ENCODE measurements around the gene TBX10. TPM values are rescaled to one million over a fixed set of nuclear protein-coding genes. Genes with fewer than 3 reads are reported as not detected.
"Not testable (repeated sequence)": the region's sequence is repeated elsewhere in the genome, so short reads cannot be mapped to it uniquely, and the experiment has no call there.

TBX10 gene
- total RNA-seq = not detected

DNA sequence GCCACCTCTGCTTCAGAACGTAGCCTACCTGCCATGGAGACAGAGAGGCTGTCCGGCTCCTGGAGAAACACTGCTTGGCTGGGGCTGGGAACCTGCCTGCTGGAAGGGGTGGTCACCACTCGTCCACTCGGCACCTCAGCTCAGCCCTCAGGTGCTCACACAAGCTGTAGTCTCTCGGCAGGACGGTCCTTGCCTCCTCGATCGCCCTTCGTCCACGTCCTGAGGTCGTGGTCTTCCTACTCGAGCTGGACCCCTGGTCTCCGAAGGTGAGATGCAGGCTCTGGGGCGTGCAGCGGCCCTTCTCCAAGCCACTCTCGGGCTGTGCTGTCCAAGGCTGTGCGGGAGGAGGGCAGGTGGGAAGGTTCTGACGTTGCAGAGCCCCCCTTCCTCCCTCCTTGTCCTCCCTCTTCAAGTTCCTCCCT is at the start of gene TBX10:
TSS of gene TBX10 (minus strand) at position 326 of the 422 bp plus-strand sequence. CDS start at position 35, 291 bp downstream.
- H3K4me3 Mint-ChIP-seq = no peak within 1 kb of the TSS
- no peaks in the 10 kb centered on the region for H3K27me3 Mint-ChIP-seq (ENCODE audit: low read depth)
- DNase-seq (no peak), ATAC-seq (no peak)
- no peaks in the 10 kb centered on the region for H3K36me3 Mint-ChIP-seq (ENCODE audit: insufficient read depth)
- H3K9me3 Mint-ChIP-seq = no peaks in the 10 kb centered on the region
- no peaks in the 10 kb centered on the region for H3K4me1 Mint-ChIP-seq (ENCODE audit: low read depth)

DNA sequence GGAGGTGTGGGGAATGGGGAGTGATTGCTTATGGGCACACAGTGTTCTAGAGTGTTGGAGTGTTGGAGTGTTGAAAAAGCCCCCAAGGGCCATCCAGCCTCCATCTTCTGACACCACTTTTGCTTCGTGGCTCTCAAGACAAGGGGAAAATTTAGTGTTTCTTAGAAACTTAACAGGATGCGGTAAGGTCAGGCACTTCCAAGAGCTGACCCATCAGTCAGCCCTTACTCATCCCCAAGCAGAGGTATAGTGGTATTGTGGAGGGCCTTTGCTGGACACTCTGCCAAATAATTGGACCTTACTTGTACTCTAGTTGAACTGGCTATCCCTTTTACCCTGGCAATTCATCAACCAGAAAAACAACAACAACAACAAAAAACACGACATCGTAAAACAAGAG is 49.6 kb upstream of the TBX10 start:
- ATAC-seq = no peak
- no peak for DNase-seq
- H3K36me3 Mint-ChIP-seq (ENCODE audit: insufficient read depth) = no peaks in the 10 kb centered on the region

DNA sequence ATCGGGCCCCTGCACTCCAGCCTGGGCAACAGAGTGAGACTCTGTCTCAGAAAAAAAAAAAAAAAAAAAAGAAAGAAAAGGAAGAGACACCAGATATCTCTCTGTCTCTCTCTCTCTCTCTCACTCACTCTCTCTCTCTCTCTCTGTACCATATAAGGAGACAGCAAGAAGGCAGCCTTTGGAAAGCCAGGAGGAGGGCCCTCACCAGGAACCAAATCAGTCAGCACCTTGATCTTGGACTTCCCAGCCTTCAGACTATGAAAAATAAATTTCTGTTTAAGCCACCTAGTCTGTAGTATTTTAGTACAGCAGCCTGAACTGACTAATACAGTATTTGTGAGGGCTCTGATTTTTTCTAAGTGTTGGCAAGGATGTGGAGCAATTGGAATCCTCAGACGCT is 48.4 kb upstream of the TBX10 start:
- DNase-seq = no peak
- Mint-ChIP-seq H3K27me3 (ENCODE audit: low read depth) (peaks cover 18% of the 10 kb centered on the region), H3K4me3 (no peak overlapping the region), H3K9me3 (no peaks in the 10 kb centered on the region), H3K4me1 (ENCODE audit: low read depth) (no peaks in the 10 kb centered on the region), H3K36me3 (ENCODE audit: insufficient read depth) (no peaks in the 10 kb centered on the region)
- no peak for ATAC-seq

More for the DNA sequence above, 49.6 kb upstream of the TBX10 start:
- Mint-ChIP-seq H3K4me1 (ENCODE audit: low read depth) (no peaks in the 10 kb centered on the region), H3K9me3 (no peaks in the 10 kb centered on the region), H3K27me3 (ENCODE audit: low read depth) (peaks cover 20% of the 10 kb centered on the region), H3K4me3 (no peak overlapping the region)

DNA sequence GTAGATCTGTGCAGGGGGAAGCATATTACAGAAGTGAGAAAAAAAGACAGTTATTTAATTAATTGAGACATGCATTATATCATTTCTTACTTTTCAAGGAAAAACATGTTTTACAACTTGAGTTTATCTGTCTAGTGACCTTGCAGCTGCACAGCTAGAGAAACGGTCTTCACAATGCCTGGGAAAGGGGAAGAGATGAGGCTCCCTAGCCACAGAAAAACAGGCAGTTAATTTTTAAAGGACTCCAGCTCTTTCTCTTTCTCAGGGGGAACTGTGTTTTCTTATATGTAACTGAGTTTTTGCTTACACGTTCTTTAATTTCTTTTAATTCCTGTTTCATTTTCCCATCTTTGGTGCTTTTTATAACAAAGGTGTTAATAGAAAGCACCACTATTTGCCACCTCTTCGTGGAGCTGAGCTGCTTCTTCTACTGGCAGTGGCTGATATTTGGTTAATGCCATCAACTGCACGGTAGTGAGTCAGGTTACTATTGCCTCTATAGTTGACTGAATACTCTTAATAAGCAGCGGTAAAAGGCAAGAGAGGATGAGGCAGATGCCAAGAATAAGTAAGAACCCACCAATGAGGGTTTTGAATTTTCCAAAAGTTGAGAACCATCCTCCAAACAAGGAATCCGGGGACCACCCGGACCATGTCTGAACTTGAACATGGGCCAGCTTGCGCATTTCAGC is 46.2 kb upstream of the TBX10 start:
- H3K27me3 Mint-ChIP-seq (ENCODE audit: low read depth) = peaks cover 18% of the 10 kb centered on the region
- ATAC-seq; H3K4me3 Mint-ChIP-seq; DNase-seq; H3K9me3 Mint-ChIP-seq; H3K36me3 Mint-ChIP-seq (ENCODE audit: insufficient read depth); H3K4me1 Mint-ChIP-seq (ENCODE audit: low read depth): not testable (repeated sequence)

DNA sequence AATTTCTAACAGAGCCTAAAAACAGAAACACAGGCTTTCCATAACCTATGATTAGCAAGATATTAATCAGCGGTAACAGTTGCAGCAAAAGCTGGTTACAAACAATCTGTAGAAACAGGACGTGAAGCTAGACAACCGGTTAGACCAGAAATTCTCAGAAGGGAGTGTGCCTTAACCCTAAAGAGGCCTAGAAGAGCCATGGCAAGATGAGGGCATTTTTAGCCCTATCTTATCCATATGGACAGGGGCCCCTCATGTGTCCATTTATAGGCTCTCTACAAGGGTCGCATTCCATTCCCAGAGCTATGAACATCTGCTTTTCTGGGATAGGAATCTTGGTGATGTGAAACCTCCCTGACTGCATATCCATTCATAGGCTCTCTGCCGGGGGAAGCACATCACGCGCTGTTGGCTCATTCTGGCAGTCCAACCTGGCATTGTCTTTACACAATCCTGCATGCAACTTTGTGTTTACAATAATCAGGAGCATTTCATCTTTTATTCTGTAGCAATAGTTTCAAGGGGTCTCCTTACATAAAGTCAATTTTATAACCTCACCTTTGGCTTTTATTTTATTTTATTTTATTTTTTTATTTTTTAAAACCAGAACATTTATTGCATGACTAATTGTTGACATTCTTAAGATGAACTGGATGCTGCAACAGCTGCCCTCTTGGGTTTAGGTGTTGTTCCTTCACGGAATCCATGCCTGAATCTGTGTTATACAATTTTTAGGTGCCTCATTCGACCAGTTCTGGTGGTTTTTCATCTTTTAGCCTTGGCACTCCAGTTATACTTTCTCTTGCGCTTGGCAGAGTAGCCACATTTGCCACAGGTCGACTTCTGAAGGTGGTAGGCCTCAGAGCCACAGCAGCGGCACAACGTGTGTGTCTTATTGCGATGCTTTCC is 42.8 kb upstream of the TBX10 start:
- not testable (repeated sequence) for ATAC-seq; H3K4me1 Mint-ChIP-seq (ENCODE audit: low read depth); H3K36me3 Mint-ChIP-seq (ENCODE audit: insufficient read depth); DNase-seq; H3K9me3 Mint-ChIP-seq; H3K4me3 Mint-ChIP-seq; H3K27me3 Mint-ChIP-seq (ENCODE audit: low read depth)

DNA sequence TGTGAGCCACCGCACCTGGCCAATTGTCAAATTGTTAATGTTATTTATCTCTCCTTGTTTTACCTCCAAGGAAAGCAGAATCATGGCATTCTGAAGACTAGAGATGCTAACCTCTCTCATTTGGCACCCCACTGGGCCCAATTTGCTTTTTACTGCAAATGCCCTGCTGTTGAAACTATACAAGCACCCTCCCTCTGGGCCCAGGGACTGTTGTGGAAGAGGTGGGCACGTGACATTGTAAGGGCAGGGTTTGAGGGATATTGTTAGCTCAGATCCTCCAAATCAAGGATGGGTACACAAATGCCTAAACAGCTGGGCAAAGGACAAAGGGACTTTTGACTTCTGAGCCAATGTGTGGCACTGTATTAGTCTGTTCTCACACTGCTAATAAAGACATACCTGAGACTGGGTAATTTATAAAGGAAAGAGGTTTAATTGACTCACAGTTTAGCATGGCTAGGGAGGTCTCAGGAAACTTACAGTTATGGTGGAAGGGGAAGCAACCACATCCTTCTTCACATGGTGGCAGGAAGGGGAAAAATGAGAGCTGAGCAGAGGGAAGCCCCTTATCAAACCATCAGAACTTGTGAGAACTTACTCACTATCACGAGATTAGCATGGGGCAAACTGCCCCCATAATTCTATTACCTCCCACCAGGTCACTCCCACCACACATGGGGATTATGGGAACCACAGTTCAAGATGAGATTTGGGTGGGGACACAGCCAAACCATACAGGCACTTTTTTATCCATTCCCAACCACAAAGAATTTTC is 41.3 kb upstream of the TBX10 start:
- Mint-ChIP-seq H3K4me3 (no peak overlapping the region), H3K9me3 (no peaks in the 10 kb centered on the region), H3K36me3 (ENCODE audit: insufficient read depth) (no peaks in the 10 kb centered on the region), H3K4me1 (ENCODE audit: low read depth) (no peaks in the 10 kb centered on the region), H3K27me3 (ENCODE audit: low read depth) (peaks cover 7% of the 10 kb centered on the region)
- no peak for ATAC-seq
- no peak for DNase-seq

DNA sequence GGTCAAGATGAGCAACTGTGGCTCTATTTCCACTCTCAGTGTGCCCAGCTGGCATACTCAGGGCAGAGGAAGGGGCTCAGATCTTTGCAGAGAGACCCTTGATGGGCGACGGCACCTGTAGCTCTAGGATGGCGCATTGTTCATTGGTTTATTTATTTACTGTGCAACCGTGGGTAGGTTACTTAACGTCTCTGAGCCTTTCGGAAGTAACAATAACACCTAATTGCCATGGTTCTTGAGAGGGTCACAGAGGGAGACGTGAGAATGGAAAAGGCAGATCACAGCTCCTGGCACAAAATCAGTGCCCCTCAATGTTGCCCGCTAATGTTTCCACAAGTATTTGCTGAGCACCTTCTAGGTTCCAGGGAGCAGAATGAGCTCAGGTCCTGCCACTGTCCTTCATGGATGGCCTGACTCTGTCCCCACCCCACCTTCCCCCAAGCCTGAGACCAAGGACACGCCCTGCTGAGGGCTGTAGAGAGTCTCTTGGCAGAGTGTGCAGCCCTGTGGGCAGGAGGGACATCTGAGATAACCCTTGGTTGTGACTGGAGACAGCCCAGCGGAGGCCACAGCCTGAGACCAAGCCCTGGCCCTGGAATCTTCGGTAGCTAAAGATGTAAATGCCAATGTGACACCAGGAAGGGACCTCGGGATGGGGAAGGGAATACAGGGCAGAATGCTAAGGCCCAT is 35.6 kb upstream of the TBX10 start:
- H3K9me3 Mint-ChIP-seq = no peaks in the 10 kb centered on the region
- H3K4me3 Mint-ChIP-seq = no peak overlapping the region
- H3K36me3 Mint-ChIP-seq (ENCODE audit: insufficient read depth) = no peaks in the 10 kb centered on the region
- DNase-seq (no peak), ATAC-seq (no peak)
- H3K27me3 Mint-ChIP-seq (ENCODE audit: low read depth) = peaks cover 31% of the 10 kb centered on the region
- H3K4me1 Mint-ChIP-seq (ENCODE audit: low read depth) = no peaks in the 10 kb centered on the region

DNA sequence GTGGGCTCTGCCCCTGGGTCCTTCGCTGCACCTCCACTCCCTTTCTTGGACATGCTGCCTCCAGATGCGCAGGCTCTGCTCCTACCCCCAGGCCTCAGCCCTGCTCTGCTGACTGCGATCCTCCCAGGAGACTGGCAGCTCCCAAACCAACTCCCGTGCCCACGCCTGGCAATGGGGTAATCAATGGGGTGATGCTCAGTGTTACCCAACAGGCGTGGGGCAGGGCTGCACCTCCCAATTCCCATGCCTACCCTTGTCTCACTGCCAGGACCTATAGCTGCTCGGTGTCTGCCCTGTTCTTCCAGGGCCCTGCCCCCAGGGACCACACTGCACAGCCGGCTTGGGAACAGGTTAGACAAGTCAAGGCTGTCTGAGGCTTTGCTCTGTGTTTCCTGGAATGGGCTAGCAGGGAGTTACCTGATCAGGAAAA is 34.9 kb upstream of the TBX10 start, which contains the start of gene ALDH3B2:
TSS of gene ALDH3B2 (minus strand) at position 182 of the 430 bp plus-strand sequence. CDS start 7,688 bp downstream, outside the sequence.
- Mint-ChIP-seq H3K9me3 (no peaks in the 10 kb centered on the region), H3K4me1 (ENCODE audit: low read depth) (no peaks in the 10 kb centered on the region), H3K36me3 (ENCODE audit: insufficient read depth) (no peaks in the 10 kb centered on the region), H3K27me3 (ENCODE audit: low read depth) (peaks cover 31% of the 10 kb centered on the region), H3K4me3 (no peak within 1 kb of the TSS)
- ATAC-seq (no peak), DNase-seq (no peak)

DNA sequence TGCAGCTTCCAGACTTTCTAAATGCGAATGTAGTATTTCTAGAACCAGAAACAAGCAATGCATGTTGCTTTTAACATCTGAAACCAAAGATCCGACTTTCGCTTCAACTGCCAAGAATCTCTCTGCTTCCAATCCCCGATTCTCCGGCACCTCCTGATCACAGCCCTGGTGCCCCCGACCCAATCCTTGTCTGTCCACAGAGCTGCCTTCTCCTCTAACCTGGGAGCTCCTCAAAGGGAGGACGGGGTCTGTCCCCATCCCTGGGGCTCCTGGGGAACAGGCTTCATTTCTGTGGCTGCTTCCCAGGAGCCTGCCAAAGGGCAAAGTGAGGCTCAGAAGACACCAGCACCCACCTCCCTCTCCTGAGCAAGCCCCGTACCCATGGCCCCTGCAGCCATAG is 34.3 kb upstream of the TBX10 start:
- Mint-ChIP-seq H3K36me3 (ENCODE audit: insufficient read depth) (no peaks in the 10 kb centered on the region), H3K9me3 (no peaks in the 10 kb centered on the region), H3K4me3 (no peak overlapping the region), H3K4me1 (ENCODE audit: low read depth) (no peaks in the 10 kb centered on the region), H3K27me3 (ENCODE audit: low read depth) (peaks cover 31% of the 10 kb centered on the region)
- no peak for DNase-seq
- no peak for ATAC-seq

DNA sequence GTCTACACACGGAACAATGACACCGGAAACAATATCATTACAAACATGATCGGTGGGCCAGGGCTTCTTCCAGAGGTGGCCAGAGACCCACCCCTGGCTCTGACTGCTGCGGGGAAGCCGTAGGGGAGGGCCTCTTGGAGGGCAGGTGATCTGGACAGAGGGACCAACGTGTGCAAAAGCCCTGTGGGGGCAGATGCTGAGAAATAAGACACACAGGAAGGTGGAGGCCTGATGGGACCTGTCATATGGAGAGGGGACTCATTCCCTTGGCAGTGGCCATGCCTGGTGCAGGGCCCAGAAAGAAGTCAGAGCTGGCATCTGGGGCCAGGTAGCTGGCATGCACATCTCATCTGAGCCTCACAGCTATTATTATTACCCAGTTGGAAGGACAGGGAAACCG is 33.8 kb upstream of the TBX10 start:
- H3K9me3 Mint-ChIP-seq = no peaks in the 10 kb centered on the region
- H3K36me3 Mint-ChIP-seq (ENCODE audit: insufficient read depth) = no peaks in the 10 kb centered on the region
- H3K4me3 Mint-ChIP-seq = no peak overlapping the region
- H3K4me1 Mint-ChIP-seq (ENCODE audit: low read depth) = no peaks in the 10 kb centered on the region
- no peak for DNase-seq
- peaks cover 31% of the 10 kb centered on the region for H3K27me3 Mint-ChIP-seq (ENCODE audit: low read depth)
- no peak for ATAC-seq

DNA sequence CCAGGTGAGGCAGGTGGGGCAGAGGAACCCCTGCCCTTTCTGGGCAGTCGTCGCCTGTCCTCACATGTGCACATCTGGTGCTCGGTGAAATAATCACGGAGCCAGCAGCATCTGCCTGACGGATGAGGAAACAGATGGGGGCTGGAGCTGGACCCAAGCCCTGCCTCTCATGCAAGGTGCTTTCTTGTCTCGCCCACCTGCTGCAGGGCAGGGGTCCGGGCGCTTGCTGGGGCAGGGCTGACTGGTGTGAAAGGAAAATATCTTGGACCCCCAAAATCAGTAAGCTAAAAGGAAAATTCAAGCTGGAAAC is 31.6 kb upstream of the TBX10 start:
- Mint-ChIP-seq H3K4me3 (no peak overlapping the region), H3K36me3 (ENCODE audit: insufficient read depth) (no peaks in the 10 kb centered on the region), H3K4me1 (ENCODE audit: low read depth) (no peaks in the 10 kb centered on the region), H3K27me3 (ENCODE audit: low read depth) (peaks cover 28% of the 10 kb centered on the region), H3K9me3 (no peaks in the 10 kb centered on the region)
- ATAC-seq (no peak), DNase-seq (no peak)

DNA sequence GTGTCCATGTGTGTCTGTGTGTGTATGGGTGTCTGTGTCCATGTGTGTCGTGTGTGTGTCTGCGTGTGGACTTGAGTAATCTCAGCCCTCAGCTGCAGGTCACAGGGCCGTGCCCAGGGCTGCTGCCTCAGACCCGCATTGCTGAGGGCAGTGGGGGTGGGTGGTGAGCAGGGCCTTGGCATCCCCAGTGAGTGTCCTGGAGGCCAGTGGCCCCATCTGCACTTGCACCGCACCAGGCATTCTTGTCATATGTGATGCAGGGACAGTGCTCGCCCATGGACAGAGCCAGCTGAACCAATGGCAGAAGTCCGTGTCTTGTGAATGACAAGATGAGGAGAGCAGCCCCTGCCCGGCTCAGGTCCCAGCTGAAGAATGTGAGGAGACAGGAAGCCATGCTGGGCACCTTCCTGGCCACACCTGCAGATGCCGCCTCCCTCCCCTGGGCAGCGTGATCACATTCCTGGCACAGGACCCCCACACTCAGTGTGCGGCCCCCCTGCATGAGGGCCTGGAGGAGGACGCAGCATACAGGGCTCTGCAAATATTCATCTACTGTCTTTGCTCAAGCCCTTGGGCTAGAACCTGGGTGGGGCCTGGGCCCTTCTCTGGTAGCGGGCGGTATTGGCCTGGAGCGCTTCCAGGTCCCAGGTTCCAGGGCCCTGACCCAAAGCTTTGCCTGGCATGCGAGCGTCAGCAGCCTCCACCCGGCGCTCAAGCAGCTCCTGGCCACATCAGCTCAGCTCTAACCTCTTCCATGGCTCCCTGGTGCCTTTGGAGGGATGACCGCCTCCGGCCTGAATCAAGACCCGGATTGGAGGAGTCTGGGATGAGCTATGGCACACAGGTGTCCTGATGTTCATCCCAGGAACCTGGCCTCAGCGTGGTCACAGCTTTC is 31.0 kb upstream of the TBX10 start:
- H3K4me3 Mint-ChIP-seq = no peak overlapping the region

DNA sequence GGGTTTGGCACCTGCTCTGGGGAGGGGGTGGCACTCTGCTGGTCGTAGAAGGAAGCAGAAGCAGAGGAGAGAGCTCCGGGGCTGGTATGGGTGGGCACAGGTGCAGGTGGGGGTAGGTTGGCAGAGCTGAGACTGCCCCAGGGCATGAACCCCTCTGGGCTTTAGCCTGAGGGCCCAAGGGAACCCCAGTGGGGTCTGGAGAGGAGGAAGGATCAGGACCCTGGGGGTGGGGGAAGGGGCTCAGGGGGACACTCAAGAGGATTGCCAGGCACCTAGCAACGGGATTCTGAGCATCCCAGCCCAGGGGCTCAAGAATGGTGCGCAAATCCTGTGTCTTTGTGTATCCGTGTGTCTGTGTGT is 28.6 kb upstream of the TBX10 start:
- no peak for ATAC-seq
- peaks cover 6% of the 10 kb centered on the region for H3K27me3 Mint-ChIP-seq (ENCODE audit: low read depth)
- no peaks in the 10 kb centered on the region for H3K36me3 Mint-ChIP-seq (ENCODE audit: insufficient read depth)
- H3K9me3 Mint-ChIP-seq = no peaks in the 10 kb centered on the region
- H3K4me1 Mint-ChIP-seq (ENCODE audit: low read depth) = no peaks in the 10 kb centered on the region
- no peak overlapping the region for H3K4me3 Mint-ChIP-seq
- no peak for DNase-seq

More for the DNA sequence above, 31.0 kb upstream of the TBX10 start:
- H3K36me3 Mint-ChIP-seq (ENCODE audit: insufficient read depth) = no peaks in the 10 kb centered on the region
- H3K27me3 Mint-ChIP-seq (ENCODE audit: low read depth) = peaks cover 24% of the 10 kb centered on the region
- no peaks in the 10 kb centered on the region for H3K4me1 Mint-ChIP-seq (ENCODE audit: low read depth)
- DNase-seq (no peak), ATAC-seq (no peak)
- no peaks in the 10 kb centered on the region for H3K9me3 Mint-ChIP-seq
